ENCODE measurements around the gene MTCH1.

Gene MTCH1

DNA sequence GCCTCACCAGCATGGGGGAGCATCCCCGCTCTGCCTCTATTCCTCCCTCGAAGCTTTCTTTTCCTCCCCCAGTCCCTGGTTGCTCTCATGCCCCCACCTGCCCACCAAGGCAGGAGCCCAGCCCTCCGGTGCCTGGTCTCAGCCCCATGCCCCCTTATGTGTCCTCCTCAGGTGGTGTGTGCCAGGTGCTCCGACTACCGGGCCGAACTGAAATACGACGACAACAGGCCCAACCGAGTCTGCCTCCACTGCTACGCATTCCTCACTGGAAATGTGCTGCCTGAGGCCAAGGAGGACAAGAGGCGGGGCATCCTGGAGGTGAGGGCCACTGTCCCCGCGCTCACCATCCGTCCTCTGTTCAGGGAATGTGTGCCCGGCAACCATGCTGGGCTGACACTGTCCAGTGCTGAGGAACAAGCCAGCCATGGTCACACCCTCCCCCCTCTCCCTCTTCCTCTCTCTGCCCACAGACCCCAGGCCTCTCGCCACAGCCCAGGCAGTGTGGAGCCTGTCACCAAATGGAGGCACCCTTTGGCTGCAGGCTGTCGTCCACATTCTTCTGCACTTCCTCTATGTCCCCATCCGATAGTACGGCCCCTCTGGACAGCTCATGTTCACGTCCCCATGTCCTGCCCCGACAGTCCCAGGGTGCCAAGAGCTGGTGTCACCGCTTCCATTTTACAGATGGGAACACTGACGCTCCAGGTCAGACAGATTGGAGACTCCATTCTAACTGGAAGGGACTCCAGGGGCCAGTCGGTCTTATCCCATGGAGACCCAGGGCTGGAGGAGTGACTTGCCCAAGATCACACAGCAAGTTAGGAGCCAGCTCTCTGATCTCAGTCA is 39.8 kb upstream of the MTCH1 start:
- Histone ChIP-seq H3K9me3 (ENCODE audit: control insufficient read depth, low read length) (no peaks in the 10 kb centered on the region), H3K27ac (ENCODE audit: insufficient read depth, low read depth, low read length, poor library complexity, severe bottlenecking) (no peak overlapping the region), H3K4me1 (ENCODE audit: control insufficient read depth, insufficient read depth, low read length) (no peaks in the 10 kb centered on the region), H3K27me3 (ENCODE audit: control insufficient read depth, insufficient read depth, low read length, poor library complexity, severe bottlenecking) (no peaks in the 10 kb centered on the region), H3K4me3 (ENCODE audit: insufficient read depth, low read depth, low read length) (no peak overlapping the region), H3K36me3 (ENCODE audit: control insufficient read depth, insufficient read depth, low read length) (no peaks in the 10 kb centered on the region)
- WGBS, 2 experiments: 90% methylated on average over 24 of the region's 24 CpGs

DNA sequence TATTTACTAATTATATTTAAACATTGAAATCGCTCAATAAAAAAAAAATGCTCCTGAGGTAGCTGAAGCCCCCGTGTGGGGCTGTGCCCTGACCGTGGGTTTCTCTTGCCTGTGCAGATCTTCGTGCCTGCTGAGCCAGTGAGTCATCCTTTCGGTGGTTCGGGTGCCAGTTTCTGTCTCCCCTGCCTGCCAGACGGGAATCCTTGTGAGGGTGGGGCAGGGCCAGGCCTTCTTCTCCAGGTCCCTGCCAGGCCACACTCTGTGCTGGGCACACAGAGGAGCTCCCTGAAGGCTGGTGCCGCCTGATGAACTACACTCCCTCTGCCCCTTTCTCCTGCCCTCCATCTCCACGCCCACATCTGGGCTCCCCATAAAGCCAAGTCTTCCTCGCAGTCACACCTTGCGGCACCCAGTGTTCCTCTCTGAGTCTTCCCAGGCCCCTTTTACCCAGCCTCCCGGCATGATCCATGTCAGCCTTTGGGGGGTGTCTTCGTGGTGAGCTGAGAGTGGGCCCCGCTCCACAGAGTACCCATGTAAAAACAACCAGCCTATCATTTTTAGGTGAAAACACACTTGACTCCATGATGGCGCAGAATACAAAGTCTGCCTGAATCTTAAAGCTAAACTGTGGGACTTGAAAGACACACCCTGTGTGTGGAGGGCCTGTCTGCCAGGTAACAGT is 38.8 kb upstream of the MTCH1 start:
- no peaks in the 10 kb centered on the region for H3K36me3 ChIP-seq (ENCODE audit: control insufficient read depth, insufficient read depth, low read length)
- no peak overlapping the region for H3K4me3 ChIP-seq (ENCODE audit: insufficient read depth, low read depth, low read length)
- H3K4me1 ChIP-seq (ENCODE audit: control insufficient read depth, insufficient read depth, low read length): no peaks in the 10 kb centered on the region
- WGBS, 2 experiments: 87 to 89% methylated on average over 15 of the region's 15 CpGs
- H3K27me3 ChIP-seq (ENCODE audit: control insufficient read depth, insufficient read depth, low read length, poor library complexity, severe bottlenecking): no peaks in the 10 kb centered on the region
- H3K27ac ChIP-seq (ENCODE audit: insufficient read depth, low read depth, low read length, poor library complexity, severe bottlenecking): no peak overlapping the region
- no peaks in the 10 kb centered on the region for H3K9me3 ChIP-seq (ENCODE audit: control insufficient read depth, low read length)

DNA sequence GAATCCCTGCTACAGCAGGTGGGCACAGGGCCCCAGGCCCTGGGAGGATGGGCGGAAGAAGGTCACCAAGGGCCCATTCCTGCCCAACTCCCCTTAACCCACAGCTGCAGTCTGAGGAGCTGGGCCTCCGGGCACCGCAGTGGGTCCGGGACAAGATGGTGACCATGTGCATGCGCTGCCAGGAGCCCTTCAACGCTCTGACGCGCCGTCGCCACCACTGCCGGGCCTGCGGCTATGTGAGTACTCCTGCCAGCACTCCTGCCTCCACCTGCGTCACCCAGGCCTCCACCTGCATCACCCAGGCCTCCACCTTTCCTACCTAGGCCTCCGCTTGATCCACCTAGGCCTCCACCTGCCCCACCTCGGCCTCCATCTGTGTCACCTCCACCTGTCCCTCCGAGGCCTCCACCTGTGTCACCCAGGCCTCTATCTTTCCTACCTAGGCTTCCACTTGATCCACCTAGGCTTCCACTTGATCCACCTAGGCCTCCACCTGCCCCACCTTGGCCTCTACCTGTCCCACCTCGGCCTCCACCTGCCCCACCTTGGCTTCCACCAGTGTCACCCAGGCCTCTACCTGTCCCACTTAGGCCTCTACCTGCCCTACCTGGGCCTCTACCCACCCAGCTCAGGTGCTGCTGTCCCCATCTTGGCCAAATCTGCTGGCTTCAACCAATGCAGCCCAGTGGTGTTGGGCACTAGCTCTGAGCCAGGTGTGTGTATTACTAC is 36.3 kb upstream of the MTCH1 start:
- H3K27ac ChIP-seq (ENCODE audit: insufficient read depth, low read depth, low read length, poor library complexity, severe bottlenecking): no peak overlapping the region
- H3K36me3 ChIP-seq (ENCODE audit: control insufficient read depth, insufficient read depth, low read length): no peaks in the 10 kb centered on the region
- WGBS, 2 experiments: 94 to 95% methylated on average over 17 of the region's 17 CpGs
- no peak overlapping the region for H3K4me3 ChIP-seq (ENCODE audit: insufficient read depth, low read depth, low read length)
- peaks cover 3% of the 10 kb centered on the region for H3K4me1 ChIP-seq (ENCODE audit: control insufficient read depth, insufficient read depth, low read length)
- H3K9me3 ChIP-seq (ENCODE audit: control insufficient read depth, low read length): no peaks in the 10 kb centered on the region
- no peaks in the 10 kb centered on the region for H3K27me3 ChIP-seq (ENCODE audit: control insufficient read depth, insufficient read depth, low read length, poor library complexity, severe bottlenecking)

DNA sequence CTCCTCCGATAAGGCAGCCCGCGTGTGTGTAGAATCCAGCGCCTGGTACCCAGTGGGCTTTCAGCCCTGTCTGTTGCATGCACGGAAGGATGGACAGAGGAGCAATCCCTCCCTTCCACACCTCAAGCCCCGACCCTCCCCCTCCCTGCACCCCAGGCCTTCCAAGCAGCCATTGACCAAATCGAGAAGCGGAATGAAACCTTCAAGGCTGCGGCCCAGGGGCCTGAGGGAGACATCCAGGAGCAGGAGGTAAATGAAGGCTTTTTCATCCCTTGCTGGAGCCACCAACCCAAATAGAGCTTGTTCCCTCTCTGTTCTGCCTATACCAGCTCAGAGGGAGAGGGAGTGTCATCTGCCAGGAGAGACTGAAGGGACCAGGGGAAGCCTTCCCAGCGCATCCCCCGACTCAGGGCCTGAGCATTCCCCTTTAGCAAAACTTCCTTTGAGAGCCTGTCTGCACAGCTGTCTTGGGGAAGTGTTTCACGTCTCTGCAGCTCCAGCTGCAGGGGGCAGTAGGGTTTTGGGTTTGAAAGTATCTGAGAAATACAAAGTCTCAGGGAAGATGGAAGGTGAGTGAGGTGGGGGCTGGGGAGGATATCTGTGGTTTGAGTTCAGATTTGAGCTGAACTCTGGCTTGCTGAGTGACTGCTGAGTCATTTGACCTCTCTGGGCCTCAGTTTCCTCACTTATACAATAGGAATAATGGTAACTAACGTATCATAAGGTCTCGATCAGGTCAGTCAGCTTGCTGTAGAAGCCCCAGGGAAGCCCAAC is 35.5 kb upstream of the MTCH1 start:
- Histone ChIP-seq H3K36me3 (ENCODE audit: control insufficient read depth, insufficient read depth, low read length) (no peaks in the 10 kb centered on the region), H3K27ac (ENCODE audit: insufficient read depth, low read depth, low read length, poor library complexity, severe bottlenecking) (no peak overlapping the region), H3K4me1 (ENCODE audit: control insufficient read depth, insufficient read depth, low read length) (peaks cover 3% of the 10 kb centered on the region), H3K9me3 (ENCODE audit: control insufficient read depth, low read length) (no peaks in the 10 kb centered on the region), H3K4me3 (ENCODE audit: insufficient read depth, low read depth, low read length) (no peak overlapping the region), H3K27me3 (ENCODE audit: control insufficient read depth, insufficient read depth, low read length, poor library complexity, severe bottlenecking) (no peaks in the 10 kb centered on the region)
- 68 to 71% methylated on average over 13 of the region's 14 CpGs for WGBS, 2 experiments

DNA sequence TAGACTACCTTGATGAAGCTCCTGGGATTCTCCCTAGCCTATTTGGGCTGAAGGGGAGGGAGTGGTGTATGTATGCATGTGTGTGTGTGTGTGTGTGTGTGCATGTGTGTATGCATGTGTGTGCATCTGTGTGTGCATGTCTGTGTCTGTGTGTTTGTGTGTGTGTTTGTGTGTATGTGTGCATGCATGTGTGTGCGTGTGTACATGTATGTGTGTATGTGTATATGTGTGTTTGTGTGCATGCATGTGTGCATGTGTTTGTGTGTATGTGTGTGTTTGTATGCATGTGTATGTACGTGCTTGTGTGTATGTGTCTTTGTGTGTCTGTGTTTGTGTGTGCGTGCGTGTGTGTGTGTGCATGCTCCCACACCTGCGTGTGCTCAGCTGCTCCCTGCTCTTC is 34.8 kb upstream of the MTCH1 start:
- Histone ChIP-seq H3K27ac (ENCODE audit: insufficient read depth, low read depth, low read length, poor library complexity, severe bottlenecking) (no peak overlapping the region), H3K27me3 (ENCODE audit: control insufficient read depth, insufficient read depth, low read length, poor library complexity, severe bottlenecking) (no peaks in the 10 kb centered on the region), H3K4me3 (ENCODE audit: insufficient read depth, low read depth, low read length) (no peak overlapping the region), H3K9me3 (ENCODE audit: control insufficient read depth, low read length) (no peaks in the 10 kb centered on the region), H3K4me1 (ENCODE audit: control insufficient read depth, insufficient read depth, low read length) (peaks cover 3% of the 10 kb centered on the region), H3K36me3 (ENCODE audit: control insufficient read depth, insufficient read depth, low read length) (no peaks in the 10 kb centered on the region)
- 93 to 96% methylated on average over 5 of the region's 5 CpGs for WGBS, 2 experiments

DNA sequence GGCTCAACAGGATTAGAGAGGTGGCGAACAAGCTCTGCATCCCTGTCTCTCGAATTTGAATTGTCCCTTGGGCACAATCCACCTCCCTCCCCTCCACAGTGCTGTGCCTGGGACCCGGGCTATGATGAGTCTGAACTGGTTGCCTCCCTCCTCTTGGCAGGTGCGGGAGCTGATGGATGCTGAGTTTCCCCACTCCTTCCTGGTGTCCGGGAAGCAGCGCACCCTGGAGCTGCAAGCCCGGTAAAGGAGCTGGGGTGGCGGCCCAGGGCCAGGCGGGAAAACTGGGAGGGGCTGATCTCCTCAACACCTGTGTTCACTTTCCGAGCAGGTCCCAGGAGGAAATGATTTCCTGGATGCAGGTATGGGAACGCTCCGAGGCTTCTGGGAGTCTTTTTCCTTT is 34.4 kb upstream of the MTCH1 start:
- no peak overlapping the region for H3K27ac ChIP-seq (ENCODE audit: insufficient read depth, low read depth, low read length, poor library complexity, severe bottlenecking)
- 62 to 66% methylated on average over 12 of the region's 12 CpGs for WGBS, 2 experiments
- H3K4me3 ChIP-seq (ENCODE audit: insufficient read depth, low read depth, low read length): no peak overlapping the region
- H3K4me1 ChIP-seq (ENCODE audit: control insufficient read depth, insufficient read depth, low read length): peaks cover 3% of the 10 kb centered on the region
- no peaks in the 10 kb centered on the region for H3K27me3 ChIP-seq (ENCODE audit: control insufficient read depth, insufficient read depth, low read length, poor library complexity, severe bottlenecking)
- H3K9me3 ChIP-seq (ENCODE audit: control insufficient read depth, low read length): no peaks in the 10 kb centered on the region
- no peaks in the 10 kb centered on the region for H3K36me3 ChIP-seq (ENCODE audit: control insufficient read depth, insufficient read depth, low read length)

DNA sequence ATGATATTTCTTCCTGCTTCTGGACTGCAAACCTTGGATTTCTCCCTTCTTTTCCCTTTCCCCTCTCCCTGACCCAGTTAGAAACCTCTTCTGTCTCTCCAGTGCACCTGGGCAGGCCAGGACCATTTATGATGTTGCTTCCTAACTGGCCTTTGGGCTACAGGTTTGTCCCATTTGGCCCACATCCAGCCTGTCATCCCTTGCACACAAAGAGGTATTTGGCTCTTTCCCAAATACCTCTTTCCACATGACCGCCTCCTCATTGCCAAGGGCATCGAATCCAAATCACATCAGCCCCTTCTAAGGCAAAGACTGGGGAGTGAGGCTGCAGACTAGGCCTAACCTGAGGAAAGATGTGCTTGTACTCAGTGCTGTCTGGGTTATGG is 33.1 kb upstream of the MTCH1 start:
- Histone ChIP-seq H3K36me3 (ENCODE audit: control insufficient read depth, insufficient read depth, low read length) (no peaks in the 10 kb centered on the region), H3K9me3 (ENCODE audit: control insufficient read depth, low read length) (no peaks in the 10 kb centered on the region), H3K27me3 (ENCODE audit: control insufficient read depth, insufficient read depth, low read length, poor library complexity, severe bottlenecking) (no peaks in the 10 kb centered on the region), H3K4me1 (ENCODE audit: control insufficient read depth, insufficient read depth, low read length) (peaks cover 3% of the 10 kb centered on the region), H3K4me3 (ENCODE audit: insufficient read depth, low read depth, low read length) (no peak overlapping the region), H3K27ac (ENCODE audit: insufficient read depth, low read depth, low read length, poor library complexity, severe bottlenecking) (no peak overlapping the region)
- WGBS, 2 experiments: 87 to 96% methylated on average over 2 of the region's 2 CpGs

DNA sequence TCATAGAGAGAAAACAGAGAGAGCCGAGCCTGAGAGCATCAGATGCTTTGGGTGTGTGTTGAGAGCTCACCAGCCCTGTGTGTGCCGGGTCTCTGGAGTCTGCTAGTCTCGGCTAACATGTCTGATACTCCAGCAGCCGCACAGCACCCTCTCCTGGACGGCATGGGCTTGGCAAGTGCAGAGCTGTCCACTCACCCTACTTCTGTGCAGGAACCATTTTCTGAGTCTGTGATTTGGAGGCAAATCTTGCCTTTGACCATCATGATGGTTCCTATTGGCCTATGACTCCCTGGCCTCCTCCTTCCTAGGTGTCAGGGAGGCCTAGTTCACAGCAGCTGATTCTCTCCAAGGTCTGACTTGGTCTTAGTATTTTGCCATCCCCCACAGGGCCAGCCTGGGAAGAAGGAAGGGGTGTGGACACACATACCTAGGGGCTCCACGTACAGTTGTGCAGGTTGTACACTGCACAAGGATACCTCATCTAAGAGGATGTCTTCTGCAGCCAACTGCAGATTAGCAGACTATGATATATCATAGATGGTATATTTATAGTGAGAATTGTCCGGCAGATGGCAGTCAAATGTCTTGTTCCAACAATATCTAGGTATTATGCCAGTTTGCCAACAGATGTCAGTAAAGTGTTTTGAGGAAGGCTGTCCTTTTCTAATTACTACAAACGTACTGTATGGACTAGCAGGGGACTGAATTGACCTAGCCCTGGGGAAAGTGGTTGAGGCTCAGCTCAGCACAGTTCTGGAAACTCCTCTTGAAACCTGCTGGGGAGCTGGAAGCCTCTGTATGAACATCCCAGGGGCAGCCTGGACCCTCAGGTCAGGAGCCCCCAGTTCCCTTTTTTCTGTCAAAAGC is 32.4 kb upstream of the MTCH1 start:
- no peaks in the 10 kb centered on the region for H3K27me3 ChIP-seq (ENCODE audit: control insufficient read depth, insufficient read depth, low read length, poor library complexity, severe bottlenecking)
- no peak overlapping the region for H3K4me3 ChIP-seq (ENCODE audit: insufficient read depth, low read depth, low read length)
- H3K4me1 ChIP-seq (ENCODE audit: control insufficient read depth, insufficient read depth, low read length): peaks cover 3% of the 10 kb centered on the region
- H3K9me3 ChIP-seq (ENCODE audit: control insufficient read depth, low read length): no peaks in the 10 kb centered on the region
- no peaks in the 10 kb centered on the region for H3K36me3 ChIP-seq (ENCODE audit: control insufficient read depth, insufficient read depth, low read length)
- no peak overlapping the region for H3K27ac ChIP-seq (ENCODE audit: insufficient read depth, low read depth, low read length, poor library complexity, severe bottlenecking)
- 11 to 20% methylated on average over 8 of the region's 8 CpGs for WGBS, 2 experiments

DNA sequence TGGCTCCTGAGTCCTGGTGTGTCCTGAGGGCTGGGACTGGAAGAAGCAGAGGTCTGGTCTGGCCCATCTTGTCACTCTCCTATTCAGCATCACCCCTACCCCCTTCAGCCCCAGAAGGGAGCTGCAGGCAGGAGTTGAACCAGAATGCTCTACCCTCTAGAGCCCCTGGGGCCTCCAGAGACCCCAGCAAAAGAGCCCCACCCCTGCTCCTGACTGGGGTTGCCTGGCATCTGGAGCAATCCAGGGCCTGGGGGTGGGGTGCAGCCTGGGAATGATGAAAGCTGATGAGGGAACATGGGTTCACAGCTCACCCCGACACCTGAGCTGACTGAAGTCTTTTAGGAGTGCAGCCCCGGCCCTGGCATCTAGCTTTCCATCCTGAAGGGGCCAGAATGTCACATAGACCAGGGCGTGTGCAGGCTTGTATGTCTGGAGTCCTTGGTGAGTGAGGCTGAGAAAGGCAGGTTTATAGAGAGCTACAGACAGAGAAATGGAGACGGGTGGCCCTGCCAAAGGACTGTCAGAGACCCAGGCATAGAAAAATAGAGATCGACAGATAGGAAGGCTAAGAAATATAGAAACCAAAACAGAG is 31.7 kb upstream of the MTCH1 start:
- H3K27ac ChIP-seq (ENCODE audit: insufficient read depth, low read depth, low read length, poor library complexity, severe bottlenecking): no peak overlapping the region
- H3K4me1 ChIP-seq (ENCODE audit: control insufficient read depth, insufficient read depth, low read length): peaks cover 3% of the 10 kb centered on the region
- WGBS, 2 experiments: 65 to 68% methylated on average over 5 of the region's 5 CpGs
- no peaks in the 10 kb centered on the region for H3K36me3 ChIP-seq (ENCODE audit: control insufficient read depth, insufficient read depth, low read length)
- H3K9me3 ChIP-seq (ENCODE audit: control insufficient read depth, low read length): no peaks in the 10 kb centered on the region
- H3K27me3 ChIP-seq (ENCODE audit: control insufficient read depth, insufficient read depth, low read length, poor library complexity, severe bottlenecking): no peaks in the 10 kb centered on the region
- no peak overlapping the region for H3K4me3 ChIP-seq (ENCODE audit: insufficient read depth, low read depth, low read length)

Measured in ectodermal cell (in vitro differentiated cells).